Keratinocyte (primary cell): Measurements from ENCODE around the gene USP54.

Experiments
- EZH2 ChIP-seq: IDR thresholded peaks from one replicate; pipeline ENCODE4 v1.6.1; 2012; ENCODE audit warnings: inconsistent platforms, mild to moderate bottlenecking, low read length, moderate library complexity
- TF ChIP-seq, protein P1 (sequence below), 3 experiments: IDR thresholded peaks in 1 of 3; conservative IDR thresholded peaks in 1 of 3; optimal IDR thresholded peaks in 1 of 3; 2 replicates in 2 of 3; 3 replicates in 1 of 3; pipeline versions ENCODE3 to v1.5.1; 2011; ENCODE audit warnings: low read length in 3 of 3, mild to moderate bottlenecking in 3 of 3, moderate library complexity in 2 of 3, control low read depth in 1 of 3, inconsistent platforms in 1 of 3; ENCODE audit not compliant: insufficient read depth in 2 of 3; ENCODE audit errors: extremely low read depth in 1 of 3

- TF ChIP-seq, protein P1, sequence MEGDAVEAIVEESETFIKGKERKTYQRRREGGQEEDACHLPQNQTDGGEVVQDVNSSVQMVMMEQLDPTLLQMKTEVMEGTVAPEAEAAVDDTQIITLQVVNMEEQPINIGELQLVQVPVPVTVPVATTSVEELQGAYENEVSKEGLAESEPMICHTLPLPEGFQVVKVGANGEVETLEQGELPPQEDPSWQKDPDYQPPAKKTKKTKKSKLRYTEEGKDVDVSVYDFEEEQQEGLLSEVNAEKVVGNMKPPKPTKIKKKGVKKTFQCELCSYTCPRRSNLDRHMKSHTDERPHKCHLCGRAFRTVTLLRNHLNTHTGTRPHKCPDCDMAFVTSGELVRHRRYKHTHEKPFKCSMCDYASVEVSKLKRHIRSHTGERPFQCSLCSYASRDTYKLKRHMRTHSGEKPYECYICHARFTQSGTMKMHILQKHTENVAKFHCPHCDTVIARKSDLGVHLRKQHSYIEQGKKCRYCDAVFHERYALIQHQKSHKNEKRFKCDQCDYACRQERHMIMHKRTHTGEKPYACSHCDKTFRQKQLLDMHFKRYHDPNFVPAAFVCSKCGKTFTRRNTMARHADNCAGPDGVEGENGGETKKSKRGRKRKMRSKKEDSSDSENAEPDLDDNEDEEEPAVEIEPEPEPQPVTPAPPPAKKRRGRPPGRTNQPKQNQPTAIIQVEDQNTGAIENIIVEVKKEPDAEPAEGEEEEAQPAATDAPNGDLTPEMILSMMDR (optimal IDR thresholded peaks at IDR 0.05 in 1 of 3, IDR thresholded peaks at IDR 0.05 in 1 of 3, conservative IDR thresholded peaks at IDR 0.05 in 1 of 3; ENCODE audit: extremely low read depth in 1 of 3, insufficient read depth in 2 of 3, low read length in 3 of 3): no peak
- TF ChIP-seq EZH2: no peak
Observed at GRCh38 chr10:73486601-73487000, 104.5 kb downstream of the USP54 start.
